ENCODE measurements around the gene ATP6V1E1. TPM values are rescaled to one million over a fixed set of nuclear protein-coding genes. Genes with fewer than 3 reads are reported as not detected.
"Not testable (repeated sequence)": the region's sequence is repeated elsewhere in the genome, so short reads cannot be mapped to it uniquely, and the experiment has no call there.

Gene ATP6V1E1
- total RNA-seq: 102 TPM

DNA sequence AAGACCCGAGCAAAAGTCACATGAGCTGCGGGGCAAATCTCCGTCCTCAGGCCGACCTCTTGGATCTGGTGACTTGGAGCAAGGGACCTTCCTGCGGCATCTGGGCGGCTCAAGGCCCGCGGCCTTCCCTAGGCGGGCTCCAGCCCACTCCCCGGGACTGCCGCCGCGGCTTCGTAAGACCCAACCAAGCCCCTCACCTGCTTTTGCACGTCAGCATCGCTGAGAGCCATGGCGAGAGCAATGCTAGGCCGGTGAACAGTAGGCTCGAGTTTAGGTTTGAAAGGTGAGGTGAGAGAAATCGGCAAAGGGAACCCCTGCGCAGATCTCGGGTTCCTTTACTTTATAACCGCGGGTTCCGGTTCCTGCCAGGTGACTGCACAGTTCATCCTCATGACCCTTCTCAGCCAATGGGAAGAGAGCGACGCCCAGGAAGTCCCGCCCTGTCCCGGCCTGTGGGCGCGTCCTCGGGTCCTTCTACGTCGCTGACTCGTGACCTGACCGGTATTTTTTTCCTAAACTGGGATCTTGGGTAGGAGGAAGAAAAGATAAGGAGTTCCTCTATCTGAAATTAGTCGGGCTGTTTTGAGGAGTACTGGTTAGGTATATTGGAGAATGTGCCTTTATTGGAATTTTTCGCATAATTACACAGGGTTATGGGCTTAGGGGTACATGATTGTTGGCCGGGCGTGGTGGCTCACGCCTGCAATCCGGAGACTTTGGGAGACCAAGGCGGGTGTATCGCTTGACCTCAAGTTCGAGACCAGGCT lies at the start of gene ATP6V1E1:
Gene ATP6V1E1 (minus strand): TSS at position 344 of the 767 bp plus-strand sequence. CDS start 114 bp downstream, at position 230.
- peak; percentile 98 for DNase-seq

DNA sequence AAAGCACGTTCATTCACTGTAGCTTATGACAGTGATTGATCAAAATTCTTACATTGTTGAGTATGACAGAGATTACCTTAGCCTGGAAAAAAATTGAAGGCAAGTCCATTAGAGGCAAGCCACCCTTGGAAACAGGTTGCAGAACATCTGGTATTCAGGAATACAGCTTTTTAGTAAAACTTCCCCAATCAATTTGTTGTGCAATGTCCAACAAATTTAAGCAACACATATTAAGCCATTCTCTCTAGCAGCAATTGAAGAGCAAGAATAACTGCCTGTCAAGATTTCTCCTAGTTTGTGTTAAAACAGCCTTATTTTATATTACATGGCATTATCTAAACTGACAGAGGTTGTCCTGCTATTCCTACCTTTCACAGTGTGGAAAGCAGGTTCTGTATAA lies 47.0 kb upstream of the ATP6V1E1 start:
- DNase-seq: no peak

GRCh38 chr22:17674152-17674551 lies 45.6 kb upstream of the ATP6V1E1 start:
- no peak for DNase-seq

GRCh38 chr22:17672417-17672991 lies 44.0 kb upstream of the ATP6V1E1 start:
- DNase-seq: no peak

- DNase-seq: not testable (repeated sequence)
These were observed 43.1 kb upstream of the ATP6V1E1 start for GRCh38 chr22:17671521-17672092.

DNA sequence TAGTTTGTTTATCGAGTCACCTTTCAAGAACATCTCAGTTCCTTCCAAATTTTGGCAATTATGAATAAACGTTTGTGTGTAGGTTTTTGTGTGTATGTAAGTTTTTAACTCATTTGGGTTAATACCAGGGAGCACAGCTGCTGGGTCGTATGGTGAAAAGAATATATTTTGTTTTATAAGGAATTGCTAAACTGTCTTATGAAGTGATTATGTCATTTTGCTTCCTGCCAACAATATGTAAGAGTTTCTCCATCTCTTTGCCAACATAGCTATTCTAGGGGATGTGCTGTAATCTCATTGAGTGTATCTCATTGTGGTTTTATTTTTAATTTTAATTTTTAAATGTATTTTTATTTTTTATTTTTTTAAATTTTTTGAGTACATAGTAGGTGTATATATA lies 37.3 kb upstream of the ATP6V1E1 start:
- peak; percentile 13 for DNase-seq

GRCh38 chr22:17665248-17665647 lies 36.7 kb upstream of the ATP6V1E1 start:
- no peak for DNase-seq

- DNase-seq: no peak
These were observed 36.0 kb upstream of the ATP6V1E1 start for GRCh38 chr22:17664414-17665055.

GRCh38 chr22:17656870-17657395 lies 28.4 kb upstream of the ATP6V1E1 start:
- DNase-seq: no peak

DNA sequence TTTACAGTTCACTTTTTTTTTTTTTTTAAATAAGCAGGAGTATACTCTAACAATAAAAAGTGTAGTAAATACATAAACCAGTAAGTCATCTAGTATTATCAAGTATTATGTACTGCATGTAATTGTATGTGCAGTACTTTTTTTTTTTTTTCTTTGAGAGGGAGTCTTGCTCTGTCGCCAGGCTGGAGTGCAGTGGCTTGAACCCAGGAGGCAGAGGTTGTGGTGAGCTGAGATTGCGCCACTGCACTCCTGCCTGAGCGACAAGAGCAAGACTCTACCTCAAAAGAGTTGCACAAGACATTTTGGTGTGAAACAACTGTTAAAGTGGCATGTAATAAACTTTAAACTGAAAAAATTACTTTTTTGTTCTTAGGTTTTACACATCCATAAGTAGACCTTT lies 26.7 kb upstream of the ATP6V1E1 start:
- DNase-seq: no peak

DNA sequence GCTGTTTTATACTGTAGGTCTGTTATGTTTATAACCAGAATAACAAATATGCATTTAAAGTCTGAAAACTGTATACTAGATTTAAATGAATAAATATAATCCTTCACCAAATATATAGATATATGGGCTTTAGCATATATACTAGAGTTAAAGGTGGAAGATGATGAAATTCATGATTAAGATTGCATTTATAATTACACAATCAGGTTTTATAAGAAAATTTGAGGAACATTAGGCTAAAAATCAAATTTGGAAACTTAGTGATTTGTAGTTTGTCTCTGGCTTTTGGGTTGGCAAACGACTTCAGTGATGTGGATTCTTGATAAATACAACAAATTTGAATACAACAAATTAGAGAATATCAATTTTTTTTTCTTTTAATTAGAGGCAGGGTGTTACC lies 20.0 kb upstream of the ATP6V1E1 start:
- no peak for DNase-seq

DNA sequence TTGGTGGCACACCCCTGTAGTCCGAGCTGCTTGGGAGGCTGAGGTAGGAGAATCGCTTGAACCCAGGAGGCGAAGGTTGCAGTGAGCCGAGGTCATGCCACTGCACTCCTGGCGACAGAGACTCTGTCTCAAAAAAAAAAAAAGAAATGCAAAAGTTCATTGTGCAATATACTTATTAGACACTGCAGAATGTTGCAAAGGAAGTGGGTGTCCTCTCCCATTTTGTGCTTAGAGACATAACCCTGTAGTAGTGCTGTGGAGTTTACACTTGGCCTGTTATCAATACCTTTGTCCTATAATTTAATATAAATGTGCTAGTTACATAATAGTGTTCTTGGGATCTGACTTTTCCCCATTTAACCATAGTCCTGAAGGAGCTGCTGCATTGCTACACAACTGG lies 19.4 kb upstream of the ATP6V1E1 start:
- no peak for DNase-seq

- no peak for DNase-seq
These were observed 18.9 kb upstream of the ATP6V1E1 start for GRCh38 chr22:17647452-17647851.

- DNase-seq: not testable (repeated sequence)
These were observed 13.8 kb upstream of the ATP6V1E1 start for GRCh38 chr22:17642357-17642756.

- no peak for DNase-seq
These were observed 12.7 kb upstream of the ATP6V1E1 start for GRCh38 chr22:17641269-17641668.

GRCh38 chr22:17639247-17639741 lies 10.7 kb upstream of the ATP6V1E1 start:
- peak; percentile 88 for DNase-seq

DNA sequence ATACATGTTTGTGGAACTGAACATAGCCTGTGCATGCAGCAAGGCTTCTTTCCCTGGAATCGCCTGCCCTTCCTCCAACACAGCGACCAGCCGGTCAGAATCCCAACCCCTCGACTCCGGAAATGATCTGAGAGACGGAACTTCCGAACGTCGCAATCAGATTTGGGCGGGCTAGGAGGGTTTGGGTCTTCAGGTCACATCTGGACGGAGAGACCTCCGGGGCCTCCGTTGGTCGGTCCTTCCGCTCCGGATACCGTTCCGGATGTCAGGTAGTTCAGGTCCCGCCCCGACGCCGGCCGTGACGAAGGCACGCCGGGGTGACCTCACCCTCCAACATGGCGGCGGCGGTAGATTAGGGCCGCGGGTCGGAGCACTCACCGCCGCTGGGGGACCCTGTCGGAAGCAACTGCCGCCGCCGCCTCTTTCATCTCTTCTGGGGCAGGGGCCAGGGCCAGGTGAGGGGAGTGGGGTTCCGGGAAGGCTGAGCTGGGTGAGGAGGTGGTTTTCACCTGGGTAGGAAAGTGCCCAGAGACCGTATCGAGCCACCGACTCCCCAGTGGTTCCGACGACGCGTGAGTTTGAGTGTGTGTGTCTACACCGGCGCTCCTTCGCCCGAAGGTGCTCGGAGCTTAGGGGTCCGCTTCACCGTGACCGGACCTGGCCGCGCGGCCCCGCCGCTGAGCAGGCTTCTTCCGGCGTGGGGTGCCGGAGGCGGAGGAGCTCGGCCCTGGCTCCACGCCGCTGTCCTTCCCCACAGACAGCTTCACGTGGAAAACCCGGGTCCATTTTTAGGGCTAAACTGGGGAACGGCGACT lies 10.1 kb upstream of the ATP6V1E1 start, which contains the start of gene BCL2L13:
Gene BCL2L13 (plus strand): TSS at position 326 of the 815 bp plus-strand sequence. CDS start 16,955 bp downstream, outside the sequence.
- DNase-seq: peak; percentile 97

DNA sequence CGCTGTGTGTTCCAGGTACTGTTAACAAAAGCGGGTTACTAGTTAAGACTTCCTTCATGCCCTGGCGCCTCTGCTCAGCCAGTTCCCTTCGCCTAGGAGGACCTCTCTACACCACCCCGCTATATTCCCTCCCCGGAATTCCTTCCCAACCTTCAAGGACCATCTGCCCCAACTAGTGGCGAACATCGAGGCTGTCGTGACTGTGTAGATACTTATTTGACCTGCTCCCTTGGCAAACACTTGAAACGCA lies 9.6 kb upstream of the ATP6V1E1 start:
- no peak for DNase-seq

GRCh38 chr22:17637490-17638181 lies 9.1 kb upstream of the ATP6V1E1 start:
- DNase-seq: no peak

GRCh38 chr22:17636850-17637249 lies 8.3 kb upstream of the ATP6V1E1 start:
- DNase-seq: not testable (repeated sequence)

DNA sequence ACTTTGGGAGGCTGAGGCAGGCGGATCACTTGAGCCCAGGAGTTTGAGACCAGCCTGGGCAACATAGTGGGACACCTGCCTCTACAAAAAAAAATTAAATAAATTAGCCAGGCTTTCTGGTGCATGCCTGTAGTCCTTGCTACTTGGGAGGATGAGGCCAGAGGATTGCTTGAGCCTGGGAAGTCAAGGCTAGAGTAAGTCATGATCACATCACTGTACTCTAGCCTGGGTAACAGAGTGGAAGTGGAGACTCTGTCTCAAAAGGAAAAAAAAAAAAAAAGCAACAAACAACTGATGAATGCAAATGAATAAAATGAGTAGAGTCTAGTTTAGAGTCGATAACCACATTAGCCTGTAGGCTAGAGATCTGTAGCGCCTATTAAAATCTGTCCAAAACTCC lies 6.1 kb upstream of the ATP6V1E1 start:
- no peak for DNase-seq
